ENCODE data around the gene RLF.

The RLF gene

GRCh38 chr1:40274331-40274730 is 113.1 kb downstream of the RLF start:
- no peak for TF ChIP-seq CTCF (IDR thresholded peaks at IDR 0.05; ENCODE audit: extremely low read depth, missing control alignments)
- DNase-seq (ENCODE audit: low spot score) = no peak

GRCh38 chr1:40276122-40276521 is 114.9 kb downstream of the RLF start:
- no peak for TF ChIP-seq CTCF (IDR thresholded peaks at IDR 0.05; ENCODE audit: extremely low read depth, missing control alignments)
- DNase-seq (ENCODE audit: low spot score) = no peak

- no peak for TF ChIP-seq CTCF (IDR thresholded peaks at IDR 0.05; ENCODE audit: extremely low read depth, missing control alignments)
- no peak for DNase-seq (ENCODE audit: low spot score)
These were observed 120.7 kb downstream of the RLF start for GRCh38 chr1:40281853-40282252.

Measured in GM20000 (cell line).